NB4 (cell line): ENCODE measurements around the gene RAD23B.
A peak's percentile ranks its signal among the peaks of the same experiment; 100 is the strongest.

Experiments used
- CTCF ChIP-seq: IDR thresholded peaks from one replicate; pipeline ENCODE4 v1.5.1; 2012; ENCODE audit warnings: low read depth, low read length
- POLR2A ChIP-seq: IDR thresholded peaks from 2 replicates; pipeline ENCODE4 v1.6.1; 2011; ENCODE audit warnings: mild to moderate bottlenecking; ENCODE audit not compliant: insufficient read length; ENCODE audit errors: extremely low read depth

DNA sequence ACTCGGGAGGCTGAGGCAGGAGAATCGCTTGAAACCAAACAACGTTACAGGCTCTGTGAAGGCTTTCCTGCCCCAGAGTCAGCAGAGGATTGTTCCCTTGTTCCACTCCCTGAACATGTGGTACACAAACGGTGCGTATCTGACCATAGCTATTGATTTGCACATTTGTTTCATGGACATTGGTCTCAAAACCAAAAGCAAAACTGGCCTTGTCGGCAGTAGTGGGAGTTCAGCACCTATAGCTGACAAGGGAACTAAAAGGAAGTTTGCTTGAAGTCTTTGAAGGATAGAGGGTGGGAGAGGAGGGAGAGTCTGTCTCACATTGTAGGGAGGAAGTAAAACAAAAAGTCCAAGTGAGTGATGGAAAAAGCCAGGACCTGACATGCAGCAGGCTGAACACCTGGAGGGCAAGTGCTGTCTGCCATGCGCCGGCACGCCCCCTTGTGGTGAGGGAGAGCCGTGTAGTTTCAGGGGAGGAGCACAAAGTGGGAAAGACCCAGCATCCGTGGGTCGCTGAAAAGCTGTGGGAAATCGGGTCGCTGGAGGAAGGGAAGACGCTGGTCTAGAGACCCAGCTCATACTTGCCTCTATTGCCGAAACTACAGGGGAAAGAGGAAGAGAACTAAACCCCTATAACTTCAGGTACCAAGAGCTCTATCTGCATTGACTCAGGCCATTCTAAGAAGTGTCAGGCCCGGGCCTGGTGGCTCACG is 58.0 kb downstream of the RAD23B start:
- TF ChIP-seq POLR2A, result no peak
- peak; percentile 86 for TF ChIP-seq CTCF
